ENCODE results near the gene MYO7A. TPM values are rescaled to one million over a fixed set of nuclear protein-coding genes. Genes with fewer than 3 reads are reported as not detected.

The MYO7A gene
- total and polyA plus RNA-seq, 2 of the 4 experiments (the other 2 are of a cell fraction) = 0.02 TPM; not detected in 1

DNA sequence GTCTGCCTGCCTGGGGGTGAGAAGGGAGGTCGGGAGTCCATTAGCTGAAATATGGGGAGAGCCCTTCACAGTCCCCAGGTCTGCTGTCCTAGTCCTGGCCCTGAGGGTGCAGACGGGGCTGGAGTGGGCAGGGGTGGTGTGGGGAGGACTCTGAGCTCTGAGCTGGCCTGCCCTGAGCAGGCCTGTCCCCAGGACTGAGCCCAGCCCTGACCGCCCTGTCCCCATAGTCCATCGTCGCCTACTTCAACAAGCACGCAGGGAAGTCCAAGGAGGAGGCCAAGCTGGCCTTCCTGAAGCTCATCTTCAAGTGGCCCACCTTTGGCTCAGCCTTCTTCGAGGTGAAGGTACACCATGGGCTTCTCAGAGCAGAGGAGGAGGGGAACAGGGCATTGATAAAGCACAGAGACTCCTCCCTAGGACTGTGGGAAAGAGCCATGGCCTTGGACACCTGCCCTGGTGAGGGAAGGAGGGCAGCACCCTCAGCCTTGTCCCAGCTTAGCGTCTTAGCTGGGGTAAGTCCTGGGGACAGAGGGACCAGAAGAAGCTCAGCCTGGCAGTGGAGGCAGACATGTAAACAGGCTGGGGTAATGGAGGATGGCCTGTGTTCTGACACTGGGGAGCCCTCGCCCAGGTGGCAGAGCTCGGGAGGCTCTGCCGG is 83.7 kb downstream of the MYO7A start:
- no peaks in the 10 kb centered on the region for H4K20me1 ChIP-seq (ENCODE audit: insufficient read depth, low read length)
- H2BK120ac ChIP-seq (ENCODE audit: low read depth, low read length) = no peak overlapping the region
- no TSS peak for BruUV-seq (replicated peaks)
- ATAC-seq (ENCODE audit: low read depth) = no peak
- no peaks in the 10 kb centered on the region for H3K9me1 ChIP-seq (ENCODE audit: insufficient read depth, low read length)
- H2BK5ac ChIP-seq (ENCODE audit: low read depth, low read length, poor library complexity, severe bottlenecking) = no peak overlapping the region
- POLR2A ChIA-PET (ENCODE audit: unreplicated experiment) = no interaction called here
- TF ChIP-seq RFX5 (IDR thresholded peaks at IDR 0.05; ENCODE audit: low read depth, low read length) = no peak
- TF ChIP-seq SMC3 (IDR thresholded peaks at IDR 0.05; ENCODE audit: low read depth, low read length) = no peak
- TF ChIP-seq, protein P1, sequence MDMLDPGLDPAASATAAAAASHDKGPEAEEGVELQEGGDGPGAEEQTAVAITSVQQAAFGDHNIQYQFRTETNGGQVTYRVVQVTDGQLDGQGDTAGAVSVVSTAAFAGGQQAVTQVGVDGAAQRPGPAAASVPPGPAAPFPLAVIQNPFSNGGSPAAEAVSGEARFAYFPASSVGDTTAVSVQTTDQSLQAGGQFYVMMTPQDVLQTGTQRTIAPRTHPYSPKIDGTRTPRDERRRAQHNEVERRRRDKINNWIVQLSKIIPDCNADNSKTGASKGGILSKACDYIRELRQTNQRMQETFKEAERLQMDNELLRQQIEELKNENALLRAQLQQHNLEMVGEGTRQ (IDR thresholded peaks at IDR 0.05; ENCODE audit: low read depth, low read length) = no peak
- TF ChIP-seq POLR2A (IDR thresholded peaks at IDR 0.05; ENCODE audit: low read depth, low read length) = no peak
- no peak for TF ChIP-seq MAFK (IDR thresholded peaks at IDR 0.05; ENCODE audit: low read depth, low read length)
- TF ChIP-seq RCOR1 (IDR thresholded peaks at IDR 0.05; ENCODE audit: insufficient replicate concordance, low read length) = no peak
- no peak for TF ChIP-seq CHD1 (IDR thresholded peaks at IDR 0.05; ENCODE audit: low read depth, low read length)
- H2BK15ac ChIP-seq (ENCODE audit: low read depth, low read length) = no peak overlapping the region
- H3K4me2 ChIP-seq (ENCODE audit: low read depth, low read length) = no peak overlapping the region
- no peak overlapping the region for H3K56ac ChIP-seq (ENCODE audit: extremely low read depth, insufficient read depth, low read length)
- no peak overlapping the region for H3K4me3 ChIP-seq (ENCODE audit: insufficient read depth, low read depth, low read length)
- H3K4me1 ChIP-seq (ENCODE audit: control insufficient read depth, insufficient read depth, low read length) = no peaks in the 10 kb centered on the region
- H2BK20ac ChIP-seq (ENCODE audit: low read depth, low read length) = no peak overlapping the region
- H3K9me3 ChIP-seq (ENCODE audit: control insufficient read depth, insufficient read depth, low read length) = no peaks in the 10 kb centered on the region
- no peak overlapping the region for H4K5ac ChIP-seq (ENCODE audit: low read depth, low read length)
- H3K36me3 ChIP-seq (ENCODE audit: control insufficient read depth, insufficient read depth, low read length) = no peaks in the 10 kb centered on the region
- intact Hi-C loops (cut with micrococcal nuclease) = no loop called here
- dilution Hi-C loops (cut with HindIII; ENCODE audit: low sequenced_read_pairs, unreplicated experiment) = no loop called here
- in situ Hi-C loops (cut with MboI; ENCODE audit: low sequenced_read_pairs) = no loop called here
- H3K18ac ChIP-seq (ENCODE audit: low read depth, low read length) = no peak overlapping the region
- DNase-seq = no peak
- 87% methylated on average over 4 of the region's 11 CpGs; no CpG with 5 or more reads in 1 of the 2 experiments for WGBS, 2 experiments (ENCODE audit: extremely low coverage in 2 of 2, insufficient read length in 1 of 2)
- no peak overlapping the region for H4K8ac ChIP-seq (ENCODE audit: low read depth in 2 of 2, low read length in 2 of 2)
- no peak overlapping the region for H2AK9ac ChIP-seq (replicated peaks; ENCODE audit: low read depth, low read length, poor library complexity)
- no peak overlapping the region for H3K23ac ChIP-seq (ENCODE audit: low read depth, low read length)
- peaks cover 18% of the 10 kb centered on the region for H3K27me3 ChIP-seq (ENCODE audit: control insufficient read depth, insufficient read depth, low read length)
- H3K4ac ChIP-seq (ENCODE audit: low read depth, low read length) = no peak overlapping the region
- H3K79me1 ChIP-seq (ENCODE audit: low read depth in 1 of 2, low read length in 2 of 2) = no peaks in the 10 kb centered on the region
- no peak overlapping the region for H2AK5ac ChIP-seq (ENCODE audit: low read depth, low read length)
- H3K27ac ChIP-seq (ENCODE audit: insufficient read depth, low read length) = no peak overlapping the region
- H2AFZ ChIP-seq (replicated peaks; ENCODE audit: low read length, poor library complexity) = no peak overlapping the region
- H3K14ac ChIP-seq (replicated peaks; ENCODE audit: low read depth, low read length) = no peak overlapping the region
- H4K91ac ChIP-seq (ENCODE audit: insufficient read depth, low read depth, low read length) = no peak overlapping the region
- no peak overlapping the region for H3K9ac ChIP-seq (ENCODE audit: low read depth, low read length)
- CTCF ChIA-PET = no interaction called here
